ENCODE results near the gene OTULIN.

OTULIN gene

GRCh38 chr5:14729448-14730385, 65.2 kb downstream of the OTULIN start:
- H3K27ac ChIP-seq: no peak overlapping the region
- no peak overlapping the region for H3K4me3 ChIP-seq
- TF ChIP-seq CTCF (IDR thresholded peaks at IDR 0.05): no peak
- DNase-seq (ENCODE audit: low spot score): no peak

GRCh38 chr5:14730466-14730865, 65.9 kb downstream of the OTULIN start:
- TF ChIP-seq CTCF (IDR thresholded peaks at IDR 0.05): no peak
- H3K4me3 ChIP-seq: no peak overlapping the region
- no peak overlapping the region for H3K27ac ChIP-seq
- no peak for DNase-seq (ENCODE audit: low spot score)

GRCh38 chr5:14730881-14731280, 66.4 kb downstream of the OTULIN start:
- H3K4me3 ChIP-seq: no peak overlapping the region
- no peak for DNase-seq (ENCODE audit: low spot score)
- H3K27ac ChIP-seq: no peak overlapping the region
- no peak for TF ChIP-seq CTCF (IDR thresholded peaks at IDR 0.05)

GRCh38 chr5:14732991-14733390, 68.5 kb downstream of the OTULIN start:
- TF ChIP-seq CTCF (IDR thresholded peaks at IDR 0.05): no peak
- DNase-seq (ENCODE audit: low spot score): no peak
- no peak overlapping the region for H3K4me3 ChIP-seq
- H3K27ac ChIP-seq: no peak overlapping the region

GRCh38 chr5:14733661-14734060, 69.1 kb downstream of the OTULIN start:
- Histone ChIP-seq H3K4me3 (no peak overlapping the region), H3K27ac (no peak overlapping the region)

GRCh38 chr5:14734396-14734795, 69.9 kb downstream of the OTULIN start:
- no peak for TF ChIP-seq CTCF (IDR thresholded peaks at IDR 0.05)
- Histone ChIP-seq H3K27ac (no peak overlapping the region), H3K4me3 (no peak overlapping the region)
- DNase-seq (ENCODE audit: low spot score): no peak

More at GRCh38 chr5:14733661-14734060, 69.1 kb downstream of the OTULIN start:
- DNase-seq (ENCODE audit: low spot score): no peak
- no peak for TF ChIP-seq CTCF (IDR thresholded peaks at IDR 0.05)

- H3K4me3 ChIP-seq: no peak overlapping the region
- no peak for TF ChIP-seq CTCF (IDR thresholded peaks at IDR 0.05)
- H3K27ac ChIP-seq: no peak overlapping the region
- no peak for DNase-seq (ENCODE audit: low spot score)
Measured at GRCh38 chr5:14735944-14736343, 71.4 kb downstream of the OTULIN start.

All from coronary artery (tissue), 2 donors.